HG03442 (cell line): ENCODE data around the gene NCEH1.
A peak's percentile ranks its signal among the peaks of the same experiment; 100 is the strongest.
"Not testable (repeated sequence)": the region's sequence is repeated elsewhere in the genome, so short reads cannot be mapped to it uniquely, and the experiment has no call there.

Experiments
- ATAC-seq: cut with Tn5 transposase; IDR thresholded peaks from one replicate; pipeline ENCODE4 v1.9.1; 2021; ENCODE audit warnings: mild to moderate bottlenecking, moderate library complexity; ENCODE audit not compliant: unreplicated experiment

NCEH1 gene

DNA sequence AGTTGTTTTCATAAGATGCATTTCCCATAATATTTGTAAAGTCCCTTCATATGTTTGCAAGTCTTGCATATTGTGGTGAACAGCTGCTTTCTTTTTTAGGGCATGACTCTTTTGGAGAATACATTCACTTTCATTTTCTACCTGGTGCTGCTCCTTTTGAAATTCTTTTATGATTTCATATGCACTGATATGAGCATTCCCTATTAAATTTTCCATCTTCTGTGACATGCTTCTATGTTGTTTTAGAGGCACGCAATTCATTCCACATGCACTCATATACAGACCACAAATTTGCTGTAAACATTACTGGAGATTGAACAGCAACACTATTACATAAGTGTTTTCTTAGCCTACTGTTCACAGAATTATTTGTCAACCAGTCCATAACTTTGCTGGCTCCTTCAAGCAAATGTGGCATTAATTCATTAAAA, 94.8 kb downstream of the NCEH1 start:
- ATAC-seq = peak; percentile 67

DNA sequence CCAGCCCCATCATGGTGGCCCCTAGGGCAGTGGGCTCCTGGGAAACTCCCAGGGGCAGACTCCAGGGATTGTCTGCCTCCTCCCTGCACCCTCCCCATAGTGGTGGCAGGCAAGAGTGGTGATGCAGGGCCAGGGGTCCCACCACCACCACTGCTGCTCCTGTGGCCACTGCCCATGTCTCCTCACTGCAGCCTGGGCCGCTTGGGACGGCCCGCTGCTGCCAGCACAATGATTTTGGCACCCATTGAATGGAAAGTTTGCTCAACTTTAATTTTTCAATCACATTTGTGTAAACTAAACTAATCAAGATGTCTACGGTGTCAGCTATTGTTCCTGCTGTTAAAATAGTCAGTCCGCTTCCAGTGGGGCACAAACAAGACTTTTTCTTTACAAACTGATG, 95.6 kb downstream of the NCEH1 start:
- ATAC-seq = no peak

DNA sequence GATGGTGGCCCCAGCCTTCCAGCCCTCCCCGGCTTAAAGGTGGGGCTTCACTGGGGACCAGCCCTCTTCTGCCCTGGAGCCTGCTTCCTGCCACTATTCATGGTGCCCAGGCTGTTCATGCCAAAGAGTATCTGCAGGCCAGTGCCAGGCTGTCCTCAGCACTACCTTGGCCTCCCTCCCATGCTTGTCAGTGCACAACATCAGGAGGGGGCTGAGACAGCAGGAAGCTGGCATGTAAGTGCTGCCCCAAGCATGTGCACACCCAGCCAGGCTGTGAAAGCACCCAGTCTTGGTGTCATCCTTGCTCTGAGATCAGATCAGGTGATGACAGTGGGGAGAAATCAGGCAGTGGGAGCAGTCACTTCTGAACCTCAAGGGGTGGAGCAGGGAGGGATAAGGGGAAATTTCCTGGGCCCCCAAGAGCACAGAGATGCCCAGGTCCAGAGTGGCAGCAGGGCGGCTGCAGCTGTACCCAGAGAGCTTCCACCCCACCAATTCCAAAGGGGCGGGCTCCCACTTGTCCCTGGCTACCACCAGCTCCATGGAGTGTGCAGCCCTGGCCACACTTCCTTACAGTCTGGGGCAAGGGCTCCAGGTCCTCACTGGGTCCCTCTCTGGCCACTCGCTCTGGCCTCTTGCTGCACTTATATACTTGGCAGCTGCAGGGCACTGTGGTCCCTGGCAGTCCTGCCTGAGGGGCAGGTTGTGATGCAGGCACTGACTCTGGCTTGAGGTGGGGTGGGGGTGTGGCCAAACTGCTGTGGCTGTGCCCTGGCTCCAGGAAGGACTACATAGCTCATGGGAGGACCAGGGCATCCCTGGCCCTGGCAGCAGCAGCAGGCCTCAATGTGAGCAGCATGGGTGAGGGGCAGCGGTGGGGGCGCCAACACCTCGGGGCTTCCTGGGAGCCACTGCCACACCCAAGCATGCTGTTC, 96.3 kb downstream of the NCEH1 start:
- no peak for ATAC-seq

DNA sequence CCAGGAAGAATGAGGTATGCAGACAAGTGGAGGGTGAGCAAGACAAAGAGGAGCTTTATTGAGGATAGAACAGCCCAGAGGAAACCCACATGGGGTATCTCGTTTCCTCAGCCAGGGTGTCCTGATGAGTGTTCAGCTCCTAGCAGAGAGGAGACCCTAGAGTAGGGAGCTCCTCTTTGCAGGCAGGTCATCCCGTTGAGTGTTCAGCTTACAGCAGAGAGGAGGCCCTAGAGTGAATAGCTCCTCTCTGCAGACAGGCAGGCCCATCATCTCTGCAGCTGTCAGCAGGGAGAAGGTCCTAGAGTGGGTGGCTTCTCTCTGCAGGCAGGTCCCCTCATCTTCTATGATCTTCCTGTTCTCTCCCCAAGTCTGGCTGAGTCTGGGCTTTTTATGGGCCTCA, 97.0 kb downstream of the NCEH1 start:
- ATAC-seq = no peak

DNA sequence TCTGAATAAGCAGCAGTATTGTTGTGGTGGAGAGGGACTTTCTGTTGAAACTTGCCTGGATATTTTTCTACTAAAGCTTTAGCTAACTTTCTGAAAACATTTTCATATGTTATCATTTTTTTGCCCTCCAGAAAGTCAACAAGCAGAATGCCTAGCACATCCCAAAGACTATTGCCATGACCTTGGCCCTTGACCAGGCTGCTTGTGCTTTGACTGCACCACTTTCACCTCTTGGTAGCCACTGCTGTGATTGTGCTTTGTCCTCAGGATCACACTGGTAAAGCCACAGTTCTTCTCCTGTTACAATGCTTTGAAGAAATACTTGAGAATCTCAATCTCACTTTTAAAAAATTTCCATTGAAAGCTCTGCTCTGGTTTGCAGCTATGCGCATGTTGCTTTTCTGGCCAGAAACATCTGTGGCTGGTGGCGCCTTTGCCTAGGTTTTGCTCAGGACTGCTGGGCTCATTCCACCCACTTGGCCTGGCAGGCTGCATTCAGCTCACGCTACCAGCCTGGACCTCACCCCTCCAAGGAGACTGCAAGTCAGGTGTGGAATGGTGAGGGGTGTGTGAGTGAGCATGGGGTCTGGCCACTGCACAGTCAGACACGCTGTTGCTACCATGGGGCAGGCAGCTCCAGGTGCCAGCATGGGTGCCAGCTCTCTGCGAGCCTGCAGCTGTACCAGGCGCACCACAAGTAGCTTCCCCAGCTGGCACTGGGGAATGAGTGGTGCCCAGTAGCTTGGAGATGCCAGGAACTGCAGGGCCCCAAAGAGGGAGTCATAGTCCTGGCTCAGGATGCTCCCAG, 97.8 kb downstream of the NCEH1 start:
- ATAC-seq = no peak

DNA sequence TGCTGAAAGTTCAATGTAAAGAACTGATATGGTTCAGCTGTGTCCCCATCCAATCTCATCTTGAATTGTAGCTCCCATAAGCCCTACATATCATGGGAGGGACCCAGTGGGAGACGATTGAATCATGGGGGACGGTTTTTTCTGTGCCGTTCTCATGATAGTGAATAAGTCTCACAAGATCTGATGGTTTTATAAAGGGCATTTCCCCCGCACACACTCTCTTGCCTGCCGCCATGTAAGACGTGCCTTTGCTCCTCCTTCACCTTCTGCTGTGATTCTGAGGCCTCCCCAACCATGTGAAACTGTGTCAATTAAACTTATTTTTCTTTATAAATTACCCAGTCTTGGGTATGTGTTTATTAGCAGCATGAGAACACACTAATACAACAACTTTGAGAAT, 101.1 kb downstream of the NCEH1 start:
- no peak for ATAC-seq

DNA sequence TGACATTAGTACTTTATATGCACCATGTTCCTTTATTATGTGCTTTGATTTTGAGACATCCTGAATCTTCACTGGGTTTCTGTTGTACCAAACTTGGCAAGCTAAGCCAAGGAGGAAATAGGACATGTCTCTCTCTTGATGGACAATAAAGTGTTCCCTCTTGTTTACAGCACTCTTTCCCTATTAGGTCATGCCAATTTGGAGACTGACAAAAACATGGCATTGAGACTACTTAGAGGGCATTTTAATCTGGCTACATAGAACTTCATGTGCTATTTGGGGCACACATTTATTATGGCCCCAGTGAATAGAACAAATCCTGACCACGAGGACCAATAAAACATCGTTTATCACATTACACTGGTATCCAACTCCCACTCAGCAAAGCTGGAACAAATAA, 102.3 kb downstream of the NCEH1 start:
- no peak for ATAC-seq

DNA sequence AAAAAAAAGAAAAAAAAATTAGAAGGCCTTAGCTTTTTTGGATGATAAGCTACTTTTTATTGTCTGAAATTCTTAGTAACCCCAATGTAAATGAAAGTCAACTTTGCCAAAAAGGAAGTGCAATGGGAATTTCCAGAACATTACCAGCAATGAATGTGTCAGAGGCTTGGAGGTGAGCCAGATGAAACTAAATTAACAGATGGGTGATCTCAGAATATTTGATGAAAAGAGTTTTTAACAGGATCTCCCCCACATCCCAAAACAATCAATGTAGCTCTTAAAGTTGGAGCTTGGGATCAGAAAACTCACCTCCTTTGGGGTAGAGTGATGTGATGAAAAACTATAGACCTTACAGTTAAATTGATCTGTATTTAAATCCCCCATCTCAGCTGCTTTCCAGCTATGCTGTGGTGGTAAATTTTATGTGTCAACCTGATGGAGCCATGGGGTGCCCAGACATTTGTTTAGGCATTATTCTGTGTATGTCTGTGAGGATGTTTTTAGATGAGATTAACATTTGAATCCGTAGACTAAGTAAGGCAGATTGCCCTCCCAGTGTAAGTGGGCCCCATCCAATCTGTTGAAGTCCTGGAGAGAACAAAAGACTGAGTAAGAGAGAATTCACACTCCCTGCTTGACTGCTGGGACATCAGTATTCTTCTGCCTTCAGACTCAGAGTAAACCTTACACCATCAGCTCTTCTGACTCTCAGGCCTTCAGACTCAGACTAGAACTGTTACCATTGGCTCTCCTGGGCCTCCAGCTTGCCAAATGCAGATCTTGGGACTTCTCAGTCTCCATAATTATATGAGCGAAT, 103.4 kb downstream of the NCEH1 start:
- peak; percentile 50 for ATAC-seq

DNA sequence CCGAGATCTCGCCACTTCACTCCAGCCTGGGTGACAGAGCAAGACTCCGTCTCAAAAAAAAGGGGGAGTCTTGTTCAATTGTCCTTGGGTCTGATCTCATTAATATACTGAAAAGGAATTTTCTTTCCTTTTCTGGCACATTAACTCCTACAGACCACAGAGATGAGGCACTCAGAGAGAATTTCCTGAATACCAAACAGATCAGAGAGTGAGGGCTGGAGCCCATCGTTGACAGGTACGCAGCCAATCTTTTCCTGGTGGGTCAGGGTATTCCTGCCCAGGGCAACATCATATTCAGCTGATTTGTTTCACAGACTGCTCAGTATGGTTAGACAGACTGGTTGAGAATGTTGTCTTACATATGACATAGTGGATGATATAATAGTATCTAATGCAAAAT, 104.8 kb downstream of the NCEH1 start:
- ATAC-seq = no peak

DNA sequence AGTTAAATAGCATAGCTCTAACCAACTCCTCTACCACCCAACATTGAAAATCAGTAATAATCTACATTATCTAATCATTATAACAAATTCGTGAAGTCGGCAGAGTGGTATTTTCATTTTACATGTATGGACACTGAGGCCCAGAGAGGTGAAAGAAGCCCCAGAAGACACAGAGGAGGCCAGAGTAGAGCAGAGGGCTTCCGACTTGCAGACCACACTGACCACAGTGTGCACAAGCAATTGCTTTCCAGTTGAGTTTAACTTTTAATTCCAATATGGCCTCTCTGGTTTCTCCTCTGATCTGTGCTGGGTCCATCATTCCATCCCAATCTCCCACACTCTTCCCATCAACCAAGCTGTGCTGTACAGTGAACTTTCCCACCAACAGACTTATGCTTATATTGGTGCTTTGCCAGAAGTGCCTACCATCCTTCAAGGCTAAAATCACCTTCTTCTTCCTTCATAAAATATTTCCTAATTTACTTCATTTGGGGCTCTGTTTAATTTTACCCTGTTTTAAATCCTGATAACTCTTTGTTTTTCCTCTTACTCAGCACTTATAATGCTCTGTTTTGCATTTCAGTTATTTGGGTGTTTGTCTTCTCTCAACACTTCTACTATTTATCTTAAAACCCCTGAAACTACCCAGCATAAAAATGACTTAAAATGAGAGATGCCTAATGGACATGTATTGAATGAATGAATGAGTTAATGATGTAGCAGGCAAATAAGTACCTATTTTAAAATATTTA, 105.8 kb downstream of the NCEH1 start:
- no peak for ATAC-seq

DNA sequence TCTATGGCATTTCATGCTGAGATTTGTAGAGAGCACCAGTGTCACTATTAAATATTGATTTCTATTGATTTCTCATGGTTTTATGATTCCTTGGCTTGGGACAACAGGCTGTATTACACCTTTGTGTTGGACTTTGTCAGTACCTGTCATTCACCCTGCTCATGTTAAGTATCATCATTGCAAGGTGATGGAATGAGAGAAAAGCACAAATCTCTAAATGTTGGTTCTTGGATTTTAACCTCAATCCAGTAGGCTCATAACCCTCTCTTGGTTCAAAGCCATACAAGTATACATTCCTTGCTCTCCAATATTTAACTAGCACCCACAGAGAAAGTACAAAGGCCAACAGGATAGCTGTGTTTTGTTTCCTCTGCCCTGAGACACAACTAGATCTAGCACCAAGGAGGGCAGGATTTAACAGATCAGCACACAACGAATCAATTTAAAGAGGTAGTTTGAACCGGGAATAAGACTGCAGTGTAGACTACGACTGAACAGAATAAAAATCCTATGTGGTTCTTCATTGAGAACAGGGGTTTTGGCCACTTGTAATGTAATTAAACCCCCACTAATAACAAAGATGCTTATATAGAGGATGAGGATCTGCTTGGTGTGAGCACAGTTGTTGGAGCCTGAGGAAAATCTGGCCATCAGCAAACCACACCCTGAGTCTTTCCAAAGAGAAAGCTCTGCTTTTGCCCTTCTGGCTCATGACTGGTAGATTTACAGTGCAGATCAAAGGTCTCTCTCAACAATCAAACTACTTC, 109.6 kb downstream of the NCEH1 start:
- no peak for ATAC-seq

DNA sequence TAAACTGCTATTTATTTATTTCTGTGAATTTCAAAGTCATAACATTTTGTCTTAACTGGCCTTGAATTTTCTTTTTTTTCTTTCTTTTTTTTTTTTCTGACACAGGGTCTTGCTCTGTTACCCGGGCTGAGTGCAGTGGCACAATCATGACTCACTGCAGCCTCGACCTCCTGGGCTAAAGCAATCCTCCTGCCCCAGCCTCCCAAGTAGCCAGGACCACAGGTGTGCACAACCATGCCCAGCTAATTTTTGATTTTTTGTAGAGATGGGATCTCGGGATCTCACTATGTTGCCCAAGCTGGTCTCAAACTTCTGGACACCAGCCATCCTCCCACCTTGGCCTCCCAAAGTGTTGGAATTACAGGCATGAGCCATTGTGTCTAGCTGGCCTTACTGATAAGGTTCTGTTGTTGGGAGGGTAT, 110.2 kb downstream of the NCEH1 start:
- no peak for ATAC-seq

DNA sequence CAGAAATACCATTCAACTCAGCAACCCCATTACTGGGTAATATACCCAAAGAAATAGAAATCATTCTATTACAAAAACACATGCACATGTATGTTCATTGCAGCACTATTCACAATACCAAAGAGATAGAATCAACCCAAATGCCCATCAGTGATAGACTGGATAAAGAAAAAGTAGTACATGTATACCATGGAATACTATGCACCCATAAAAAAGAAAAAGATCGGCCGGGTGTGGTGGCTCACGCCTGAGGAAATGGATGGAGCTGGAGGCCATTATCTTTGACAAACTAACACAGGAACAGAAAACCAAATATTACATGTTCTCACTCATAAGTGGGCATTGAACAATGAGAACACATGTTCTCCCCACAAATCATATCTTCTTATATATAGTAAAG, 112.0 kb downstream of the NCEH1 start:
- no peak for ATAC-seq

DNA sequence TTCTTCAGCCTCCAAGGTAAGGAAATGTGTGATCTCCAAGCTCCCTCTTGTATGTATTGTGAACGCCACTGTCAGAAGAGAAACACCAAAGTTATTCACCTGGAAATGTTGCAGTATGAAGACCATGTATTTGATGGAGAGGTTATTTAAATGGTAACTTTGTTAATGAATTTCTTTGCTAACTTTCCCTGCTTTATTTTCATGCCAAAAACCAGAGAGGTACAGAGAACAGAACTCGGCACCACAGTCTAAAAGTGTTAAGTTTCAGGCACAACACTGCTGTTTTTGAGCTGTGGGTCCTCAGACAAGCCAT, 114.5 kb downstream of the NCEH1 start:
- ATAC-seq = no peak

DNA sequence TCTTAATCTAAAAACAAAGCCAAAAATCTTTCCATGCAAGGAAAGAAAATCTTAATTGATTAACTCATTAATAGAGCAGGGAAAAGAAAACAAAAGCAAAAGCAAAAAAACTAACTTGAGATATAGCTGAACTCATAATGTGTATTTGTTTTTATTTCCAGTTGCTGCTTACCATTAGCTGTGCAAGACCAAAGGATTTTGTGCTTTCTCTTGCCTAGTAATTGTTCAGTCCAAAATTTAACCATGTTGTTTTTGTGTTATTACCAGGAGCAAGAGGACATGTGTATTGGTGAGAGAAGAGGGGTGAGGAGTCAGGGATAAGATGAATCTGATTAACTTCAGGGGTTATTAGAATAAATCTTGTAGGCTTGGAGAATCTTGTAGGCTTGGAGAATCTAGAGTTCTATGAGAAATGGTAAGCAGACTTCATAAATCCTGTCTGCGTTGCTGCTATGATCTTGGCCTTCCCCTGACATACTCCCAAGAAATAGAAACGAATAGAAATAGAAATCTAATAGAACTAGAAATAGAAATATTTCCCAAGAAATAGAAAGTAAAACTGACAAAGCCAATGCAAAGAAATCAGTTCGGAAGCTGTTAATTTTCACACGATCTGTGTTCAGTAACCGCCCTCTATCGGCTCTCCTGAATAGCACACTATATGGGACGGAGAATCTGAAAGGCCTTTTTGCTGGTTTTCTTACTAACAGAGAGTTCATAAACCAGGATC, 115.0 kb downstream of the NCEH1 start:
- peak; percentile 32 for ATAC-seq

DNA sequence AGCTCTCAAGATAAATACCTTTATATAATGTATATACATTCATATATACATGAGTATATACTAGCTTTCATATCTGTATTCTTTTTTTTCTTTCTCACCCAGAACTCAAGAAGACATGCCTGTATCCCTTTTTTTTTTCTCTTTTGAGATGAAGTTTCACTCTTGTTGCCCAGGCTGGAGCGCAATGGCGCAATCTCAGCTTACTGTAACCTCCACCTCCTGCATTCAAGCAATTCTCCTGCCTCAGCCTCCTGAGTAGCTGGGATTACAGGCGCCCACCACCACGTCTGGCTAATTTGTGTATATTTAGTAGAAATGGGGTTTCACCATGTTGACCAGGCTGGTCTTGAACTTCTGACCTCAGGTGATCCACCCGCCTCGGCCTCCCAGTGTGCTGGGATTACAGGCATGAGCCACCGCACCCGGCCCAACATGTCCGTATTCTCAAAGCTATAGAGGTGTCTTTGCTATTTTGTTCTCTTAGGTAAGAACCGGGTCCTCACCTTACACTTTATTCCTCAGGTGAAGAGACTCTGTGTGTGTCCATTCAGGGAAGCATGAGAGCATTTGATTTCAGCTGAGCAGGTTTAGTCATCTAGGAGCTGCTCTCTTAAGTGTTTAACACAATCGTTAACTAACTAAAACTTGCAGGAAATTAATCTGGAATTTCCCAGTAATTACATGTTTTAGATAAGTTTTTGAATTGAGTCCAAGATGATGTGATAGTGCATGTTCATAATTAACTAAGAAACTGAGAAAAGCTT, 115.8 kb downstream of the NCEH1 start:
- ATAC-seq = not testable (repeated sequence)

DNA sequence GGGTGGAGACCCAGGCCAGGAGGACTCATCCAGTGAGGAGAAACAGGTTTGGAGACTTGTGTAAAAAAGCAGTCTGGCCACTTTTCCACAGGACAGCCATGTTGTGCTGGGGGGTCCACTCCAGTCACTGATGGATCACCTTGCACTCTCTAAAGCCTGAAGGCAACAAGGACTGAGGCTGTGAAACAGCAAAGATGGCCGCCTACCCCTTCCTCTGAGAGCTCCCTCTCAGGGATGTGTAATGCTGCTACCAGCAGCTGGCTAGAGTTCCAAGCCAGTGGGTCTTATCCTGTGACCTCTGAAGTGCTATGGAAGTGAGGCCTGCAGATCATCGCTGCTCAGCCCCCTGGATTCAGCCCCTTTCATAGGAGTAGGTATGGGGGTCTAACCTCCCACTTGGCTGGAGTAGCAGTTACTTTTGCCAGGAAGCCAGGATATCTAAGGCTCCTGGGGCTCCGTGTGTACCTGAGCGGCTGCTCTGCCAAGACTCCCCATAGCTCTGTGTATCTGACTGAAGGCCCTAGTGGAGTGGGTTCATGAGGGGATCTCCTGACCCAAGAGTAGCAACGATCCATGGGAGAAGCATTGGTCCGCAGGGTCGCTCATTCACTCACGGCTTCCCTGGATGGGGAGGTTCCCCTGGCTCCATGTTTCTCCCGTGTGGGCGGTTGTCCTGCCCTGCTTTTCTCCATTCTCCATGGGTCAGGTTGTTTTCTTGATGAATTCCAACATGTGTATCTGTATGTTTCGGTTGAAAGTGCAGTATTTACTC, 117.8 kb downstream of the NCEH1 start:
- no peak for ATAC-seq
